GM13977 (cell line): ENCODE results near the gene ARID3C.
A peak's percentile ranks its signal among the peaks of the same experiment; 100 is the strongest.

Experiments
- DNase-seq: peaks from one replicate; pipeline ENCODE4 v3.0.0; 2012; ENCODE audit warnings: low spot score
- CTCF ChIP-seq: IDR thresholded peaks from 2 replicates; pipeline ENCODE4 v1.5.1; 2012; ENCODE audit warnings: mild to moderate bottlenecking, control low read depth; ENCODE audit not compliant: insufficient read depth; ENCODE audit errors: extremely low read depth, missing control alignments
- in situ Hi-C: fragments of 300-500 bp; cut with MboI; formaldehyde crosslinking; loops from one replicate; pipeline ENCODE4 v1.12.0; 2022; ENCODE audit warnings: low sequenced_read_pairs, low pct_unique_long_range_greater_than_20kb, mixed read lengths, inconsistent platforms; ENCODE audit not compliant: unreplicated experiment

ARID3C gene

GRCh38 chr9:34600908-34601307 lies 28.0 kb downstream of the ARID3C start:
- DNase-seq: no peak
- in situ Hi-C loops: no loop called here
- no peak for TF ChIP-seq CTCF

GRCh38 chr9:34599546-34599945 lies 29.3 kb downstream of the ARID3C start:
- no peak for DNase-seq
- in situ Hi-C loops: loop anchor here (25.0 kb wide), 1 partner anchor 162 kb away; no protein-coding TSS in a partner anchor
- no peak for TF ChIP-seq CTCF

- no peak for TF ChIP-seq CTCF
- in situ Hi-C loops: loop anchor here (25.0 kb wide), 1 partner anchor 157 kb away; no protein-coding TSS in a partner anchor
- no peak for DNase-seq
Measured at GRCh38 chr9:34594177-34594576, 34.7 kb downstream of the ARID3C start.

- in situ Hi-C loops: loop anchor here (25.0 kb wide), 1 partner anchor 156 kb away; no protein-coding TSS in a partner anchor
- no peak for TF ChIP-seq CTCF
Measured at GRCh38 chr9:34592895-34593601, 35.8 kb downstream of the ARID3C start.

GRCh38 chr9:34591917-34592866 lies 36.7 kb downstream of the ARID3C start:
- in situ Hi-C loops: loop anchor here (25.0 kb wide), 1 partner anchor 155 kb away; no protein-coding TSS in a partner anchor
- no peak for DNase-seq
- TF ChIP-seq CTCF: no peak

More at GRCh38 chr9:34592895-34593601, 35.8 kb downstream of the ARID3C start:
- DNase-seq: no peak

GRCh38 chr9:34591248-34591916 lies 37.5 kb downstream of the ARID3C start:
- in situ Hi-C loops: loop anchor here (25.0 kb wide), 1 partner anchor 154 kb away; no protein-coding TSS in a partner anchor

More at GRCh38 chr9:34591248-34591916, 37.5 kb downstream of the ARID3C start:
- peak; percentile 95 for DNase-seq
- TF ChIP-seq CTCF: peak; percentile 99
